HG03103 (cell line): ENCODE data around the gene FAM163A.
"Not testable (repeated sequence)": the region's sequence is repeated elsewhere in the genome, so short reads cannot be mapped to it uniquely, and the experiment has no call there.

Source experiments
- ATAC-seq: cut with Tn5 transposase; IDR thresholded peaks from one replicate; pipeline ENCODE4 v1.9.1; 2021; ENCODE audit warnings: low read depth; ENCODE audit not compliant: unreplicated experiment

Gene FAM163A

GRCh38 chr1:179831852-179832699 is 89.0 kb downstream of the FAM163A start:
- no peak for ATAC-seq

GRCh38 chr1:179836686-179837445 is 93.8 kb downstream of the FAM163A start:
- not testable (repeated sequence) for ATAC-seq

GRCh38 chr1:179840107-179840506 is 97.0 kb downstream of the FAM163A start:
- no peak for ATAC-seq

- no peak for ATAC-seq
These were observed 105.1 kb downstream of the FAM163A start for GRCh38 chr1:179848233-179848632.

GRCh38 chr1:179853102-179853501 is 110.0 kb downstream of the FAM163A start:
- no peak for ATAC-seq

- ATAC-seq: not testable (repeated sequence)
These were observed 112.7 kb downstream of the FAM163A start for GRCh38 chr1:179855831-179856230.

- ATAC-seq: no peak
These were observed 113.2 kb downstream of the FAM163A start for GRCh38 chr1:179856296-179856695.

GRCh38 chr1:179857009-179857408 is 113.9 kb downstream of the FAM163A start:
- no peak for ATAC-seq

- ATAC-seq: no peak
These were observed 117.6 kb downstream of the FAM163A start for GRCh38 chr1:179860652-179861051.

GRCh38 chr1:179865377-179865776 is 122.3 kb downstream of the FAM163A start:
- no peak for ATAC-seq
